Left ventricle myocardium inferior (tissue), 1 donor: ENCODE results near the gene RDH13. TPM values are rescaled to one million over a fixed set of nuclear protein-coding genes. Genes with fewer than 3 reads are reported as not detected.
"Not testable (repeated sequence)": the region's sequence is repeated elsewhere in the genome, so short reads cannot be mapped to it uniquely, and the experiment has no call there.

Experiments
- DNase-seq: peaks from one replicate; pipeline ENCODE4 v3.0.0-alpha.2; 2020
- H3K27ac ChIP-seq: fragments of 200-600 bp; replicated peaks from 2 replicates; pipeline ENCODE4 v1.8.0; 2021
- H3K27me3 ChIP-seq: fragments of 200-600 bp; 2 replicates; pipeline ENCODE4 v1.8.0; 2021; ENCODE audit warnings: low read depth
- H3K36me3 ChIP-seq: fragments of 200-600 bp; 2 replicates; pipeline ENCODE4 v1.8.0; 2021
- H3K4me1 ChIP-seq: fragments of 200-600 bp; 2 replicates; pipeline ENCODE4 v1.8.0; 2021
- H3K4me3 ChIP-seq: fragments of 200-600 bp; 2 replicates; pipeline ENCODE4 v1.8.0; 2021; ENCODE audit warnings: mild to moderate bottlenecking, moderate library complexity
- H3K9me3 ChIP-seq: fragments of 200-600 bp; replicated peaks from 2 replicates; pipeline ENCODE4 v1.8.0; 2021
- intact Hi-C: fragments of 100-400 bp; cut with micrococcal nuclease; formaldehyde crosslinking; loops from one replicate; pipeline ENCODE4 v1.11.0; 2022
- total RNA-seq: library from RNA; stranded (reverse); fragmentation: NEBNext Ultra II Directional; extraction: Animal tissue kit (Norgen Biotek cat#: 25700); gene quantifications from one replicate; pipeline ENCODE4 v1.2.1, GENCODE V29; 2021
- TF ChIP-seq, protein P1 (sequence below): fragments of 200-600 bp; IDR thresholded peaks from 2 replicates; pipeline ENCODE4 v1.8.0; 2021; ENCODE audit warnings: antibody characterized with exemption, mild to moderate bottlenecking, borderline replicate concordance
- donor health status: DM: no; HTN: yes; CAD: no; lungs with severe emphysema.

Gene RDH13
- total RNA-seq, 1 donor from 2014 or later = 53.8 TPM

DNA sequence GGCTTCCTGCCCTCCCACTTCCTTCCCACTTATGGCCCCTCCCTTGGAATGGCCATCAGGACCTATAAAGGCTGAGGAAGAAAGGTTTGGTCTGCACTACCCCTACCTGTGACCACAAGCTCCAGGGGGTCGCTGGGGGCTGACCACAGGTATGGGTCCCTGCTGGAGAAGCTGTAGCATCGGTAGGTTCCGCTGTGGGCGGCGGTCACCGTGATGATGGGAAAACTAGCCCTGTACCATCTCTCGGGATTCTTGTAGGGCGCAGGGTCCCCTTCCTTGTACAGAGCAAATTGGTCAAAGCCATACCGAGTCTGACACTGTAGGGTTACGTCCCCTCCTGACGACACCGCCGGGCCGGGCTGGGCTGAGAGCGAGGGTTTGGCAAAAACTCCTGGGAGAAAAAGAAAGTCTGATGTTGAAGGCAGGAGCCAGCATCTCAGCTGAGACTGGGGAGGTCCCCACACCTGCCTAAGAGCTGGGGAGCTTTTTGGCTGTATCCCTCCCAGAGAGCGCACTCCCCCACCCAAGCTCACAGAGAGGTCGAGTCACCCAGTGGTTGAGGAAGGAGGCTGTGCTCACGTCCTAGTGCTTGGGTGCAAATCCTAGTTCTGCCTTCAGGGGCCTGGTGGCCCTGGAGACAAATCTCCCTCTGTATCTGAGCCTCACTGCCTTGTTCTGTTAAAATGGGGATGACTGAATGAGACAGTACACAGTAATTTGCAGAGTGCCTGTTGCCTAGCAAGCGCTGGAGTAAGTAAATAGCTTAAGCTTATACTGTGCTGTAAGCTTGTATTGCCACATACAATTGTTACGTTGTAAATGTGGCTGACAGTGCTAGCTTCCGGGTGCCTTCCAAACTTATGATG, 35.2 kb downstream of the RDH13 start:
- intact Hi-C loops = no loop called here
- H3K4me1 ChIP-seq = no peaks in the 10 kb centered on the region

DNA sequence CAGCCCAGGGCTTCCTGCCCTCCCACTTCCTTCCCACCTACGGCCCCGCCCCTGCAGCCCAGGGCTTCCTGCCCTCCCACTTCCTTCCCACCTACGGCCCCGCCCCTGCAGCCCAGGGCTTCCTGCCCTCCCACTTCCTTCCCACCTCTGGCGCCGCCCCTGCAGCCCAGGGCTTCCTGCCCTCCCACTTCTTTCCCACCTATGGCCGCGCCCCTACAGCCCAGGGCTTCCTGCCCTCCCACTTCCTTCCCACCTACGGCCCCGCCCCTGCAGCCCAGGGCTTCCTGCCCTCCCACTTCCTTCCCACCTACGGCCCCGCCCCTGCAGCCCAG, 35.8 kb downstream of the RDH13 start:
- H3K9me3 ChIP-seq, H3K4me1 ChIP-seq, H3K27ac ChIP-seq, H3K36me3 ChIP-seq, H3K27me3 ChIP-seq, DNase-seq, intact Hi-C loops, H3K4me3 ChIP-seq: not testable (repeated sequence)

More for the DNA sequence above, 35.2 kb downstream of the RDH13 start:
- Histone ChIP-seq H3K27ac (no peak overlapping the region), H3K36me3 (no peaks in the 10 kb centered on the region), H3K27me3 (no peaks in the 10 kb centered on the region), H3K9me3 (no peaks in the 10 kb centered on the region), H3K4me3 (no peak overlapping the region)
- DNase-seq = no peak
- TF ChIP-seq, protein P1, sequence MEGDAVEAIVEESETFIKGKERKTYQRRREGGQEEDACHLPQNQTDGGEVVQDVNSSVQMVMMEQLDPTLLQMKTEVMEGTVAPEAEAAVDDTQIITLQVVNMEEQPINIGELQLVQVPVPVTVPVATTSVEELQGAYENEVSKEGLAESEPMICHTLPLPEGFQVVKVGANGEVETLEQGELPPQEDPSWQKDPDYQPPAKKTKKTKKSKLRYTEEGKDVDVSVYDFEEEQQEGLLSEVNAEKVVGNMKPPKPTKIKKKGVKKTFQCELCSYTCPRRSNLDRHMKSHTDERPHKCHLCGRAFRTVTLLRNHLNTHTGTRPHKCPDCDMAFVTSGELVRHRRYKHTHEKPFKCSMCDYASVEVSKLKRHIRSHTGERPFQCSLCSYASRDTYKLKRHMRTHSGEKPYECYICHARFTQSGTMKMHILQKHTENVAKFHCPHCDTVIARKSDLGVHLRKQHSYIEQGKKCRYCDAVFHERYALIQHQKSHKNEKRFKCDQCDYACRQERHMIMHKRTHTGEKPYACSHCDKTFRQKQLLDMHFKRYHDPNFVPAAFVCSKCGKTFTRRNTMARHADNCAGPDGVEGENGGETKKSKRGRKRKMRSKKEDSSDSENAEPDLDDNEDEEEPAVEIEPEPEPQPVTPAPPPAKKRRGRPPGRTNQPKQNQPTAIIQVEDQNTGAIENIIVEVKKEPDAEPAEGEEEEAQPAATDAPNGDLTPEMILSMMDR = no peak

DNA sequence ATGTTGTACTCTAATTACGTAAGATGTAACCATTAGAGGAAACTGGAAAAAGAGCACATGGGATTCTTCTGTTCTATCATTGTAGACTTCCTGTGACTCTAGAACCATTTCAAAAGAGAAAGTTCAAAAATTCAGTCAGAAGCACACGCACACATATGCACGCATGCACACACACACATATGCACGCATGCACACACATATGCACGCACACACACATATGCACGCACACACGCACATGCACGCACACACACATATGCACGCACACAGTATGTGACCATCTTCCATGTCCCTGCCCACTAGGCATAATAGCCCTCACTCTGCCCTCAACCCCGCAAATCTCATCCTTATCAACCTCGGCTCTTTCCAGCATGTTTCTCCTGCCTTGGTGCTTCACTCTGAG, 38.8 kb downstream of the RDH13 start:
- Histone ChIP-seq H3K4me1 (no peaks in the 10 kb centered on the region), H3K4me3 (no peak overlapping the region), H3K36me3 (no peaks in the 10 kb centered on the region), H3K27ac (no peak overlapping the region), H3K9me3 (no peaks in the 10 kb centered on the region), H3K27me3 (no peaks in the 10 kb centered on the region)
- TF ChIP-seq, protein P1 = no peak
- no peak for DNase-seq
- intact Hi-C loops = no loop called here

DNA sequence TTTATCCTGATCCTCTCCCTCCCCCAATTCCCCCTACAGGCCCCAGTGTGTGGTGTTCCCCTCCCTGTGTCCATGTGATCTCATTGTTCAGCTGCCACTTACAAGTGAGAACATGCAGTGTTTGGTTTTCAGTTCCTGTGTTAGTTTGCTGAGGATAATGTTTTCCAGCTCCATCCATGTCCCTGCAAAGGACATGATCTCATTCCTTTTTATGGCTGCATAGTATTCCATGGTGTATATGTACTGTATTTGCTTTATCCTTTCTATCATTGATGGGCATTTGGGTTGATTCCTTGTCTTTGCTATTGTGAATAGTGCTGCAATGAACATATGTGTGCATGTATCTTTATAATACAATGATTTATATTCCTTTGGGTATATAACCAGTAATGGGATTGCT, 42.6 kb downstream of the RDH13 start:
- H3K36me3 ChIP-seq, H3K4me3 ChIP-seq, H3K4me1 ChIP-seq, H3K27ac ChIP-seq, DNase-seq, H3K9me3 ChIP-seq, intact Hi-C loops, H3K27me3 ChIP-seq: not testable (repeated sequence)

DNA sequence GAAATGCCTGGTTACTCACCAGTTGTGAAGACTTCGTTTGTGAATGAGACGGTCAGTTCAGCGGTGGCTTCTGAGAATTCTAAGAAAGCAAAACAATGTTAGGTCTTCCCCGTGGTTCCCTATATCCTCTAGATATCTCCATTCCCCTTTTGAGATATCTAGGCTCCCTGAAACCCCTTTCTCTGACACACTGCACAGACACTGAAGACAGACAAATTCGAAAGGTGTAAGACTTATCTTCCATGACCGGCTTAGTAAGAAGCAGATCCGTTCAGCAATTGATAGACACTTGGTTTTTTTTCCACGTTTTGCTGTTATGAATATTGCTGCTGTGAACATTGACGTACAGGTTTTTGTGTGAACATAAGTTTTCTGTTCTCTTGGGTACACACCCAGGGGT, 44.3 kb downstream of the RDH13 start:
- intact Hi-C loops = no loop called here
- no peaks in the 10 kb centered on the region for H3K4me1 ChIP-seq
- TF ChIP-seq, protein P1 = no peak
- H3K27ac ChIP-seq = no peak overlapping the region
- H3K4me3 ChIP-seq = no peak overlapping the region
- no peaks in the 10 kb centered on the region for H3K27me3 ChIP-seq
- H3K36me3 ChIP-seq = no peaks in the 10 kb centered on the region
- DNase-seq = no peak
- H3K9me3 ChIP-seq = no peaks in the 10 kb centered on the region

DNA sequence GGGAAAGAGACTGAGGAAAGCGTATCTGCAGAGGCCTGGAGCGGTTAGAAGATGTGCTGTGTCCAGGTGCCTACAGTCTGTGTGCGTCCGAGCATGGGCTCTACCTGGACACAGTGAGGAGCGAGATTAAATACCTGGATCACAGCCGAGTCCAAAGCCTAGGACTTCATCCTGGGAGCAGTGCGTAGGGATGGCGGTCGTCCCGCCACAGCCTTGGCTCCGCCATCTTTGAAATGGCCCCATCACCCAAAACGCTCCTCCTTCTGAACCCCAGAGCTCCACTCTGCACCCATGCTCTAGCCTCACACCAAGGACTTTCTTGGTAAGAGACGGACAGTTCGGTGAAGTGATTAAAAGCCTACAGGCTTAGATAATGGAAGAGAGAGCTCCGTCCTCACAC, 44.7 kb downstream of the RDH13 start:
- intact Hi-C loops = no loop called here

More for the DNA sequence above, 44.7 kb downstream of the RDH13 start:
- no peaks in the 10 kb centered on the region for H3K27me3 ChIP-seq
- TF ChIP-seq, protein P1 = no peak
- no peak overlapping the region for H3K4me3 ChIP-seq
- H3K36me3 ChIP-seq = no peaks in the 10 kb centered on the region
- no peak overlapping the region for H3K27ac ChIP-seq
- no peaks in the 10 kb centered on the region for H3K4me1 ChIP-seq
- no peaks in the 10 kb centered on the region for H3K9me3 ChIP-seq
- no peak for DNase-seq
